ENCODE data around the gene SCYGR7. TPM values are rescaled to one million over a fixed set of nuclear protein-coding genes. Genes with fewer than 3 reads are reported as not detected.

Gene SCYGR7
- not detected in 2 replicates for total RNA-seq

DNA sequence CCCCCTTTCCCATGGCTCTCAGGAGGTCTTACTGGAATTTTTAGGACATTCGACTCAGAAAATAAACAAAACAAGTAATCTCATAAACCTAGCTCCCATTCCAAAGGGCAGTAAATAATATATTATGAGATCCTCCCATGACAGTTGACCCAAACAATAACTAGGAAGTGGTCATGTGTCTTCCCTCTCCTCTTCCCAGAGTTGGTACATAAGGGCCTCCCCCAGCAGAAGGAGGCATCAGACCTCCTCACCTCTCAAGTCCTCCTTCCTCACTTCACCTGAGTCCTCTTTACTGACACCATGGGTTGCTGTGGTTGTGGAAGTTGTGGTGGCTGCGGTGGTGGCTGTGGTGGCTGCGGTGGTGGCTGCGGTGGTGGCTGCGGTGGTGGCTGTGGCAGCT, at the start of gene SCYGR7:
TSS of gene SCYGR7 (plus strand) at position 301 of the 400 bp plus-strand sequence. CDS start at position 301, 0 bp downstream.

DNA sequence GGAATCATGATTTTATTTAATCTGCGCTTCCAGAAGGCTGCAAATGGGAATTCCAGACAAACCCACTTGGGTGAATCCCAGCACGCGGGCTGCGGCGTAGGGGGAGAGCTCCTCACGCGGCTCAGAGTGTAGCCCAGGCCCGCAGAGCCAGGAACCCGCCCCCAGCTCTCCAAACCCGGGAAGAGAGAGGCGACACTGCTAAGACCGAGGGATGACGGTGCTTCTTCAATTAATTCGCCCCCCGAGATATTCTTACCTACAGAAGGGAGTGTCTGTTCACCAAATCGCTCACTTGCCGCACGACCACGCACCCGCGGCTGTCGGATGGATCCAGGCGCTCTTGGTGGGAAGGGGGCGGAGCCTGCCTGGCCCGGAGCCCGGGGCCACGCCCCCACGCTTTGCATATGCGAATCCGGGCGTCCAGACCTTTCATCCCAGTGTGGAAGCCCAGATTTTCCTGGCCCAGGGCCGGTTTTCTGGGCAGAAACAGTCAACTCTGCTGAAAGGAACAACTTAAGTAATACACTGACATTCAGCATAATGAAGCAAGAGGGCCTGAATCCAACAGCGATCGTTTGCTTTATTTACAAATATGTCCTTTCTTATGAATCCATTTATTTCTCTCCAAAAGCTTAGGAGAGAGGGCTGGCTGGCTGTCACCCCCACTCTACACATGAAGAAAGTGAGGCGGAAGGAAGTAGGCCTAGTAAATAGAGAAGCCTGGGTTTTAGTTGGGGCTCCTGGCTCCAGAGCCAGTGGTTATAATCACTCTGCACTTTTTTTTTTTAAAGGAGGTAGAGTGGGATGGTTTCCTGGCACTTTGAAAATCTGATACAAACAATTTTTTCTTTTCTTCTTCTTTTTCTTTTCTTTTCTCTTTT, 10.2 kb upstream of the SCYGR7 start, which contains the start of gene SLC19A3:
TSS of gene SLC19A3 (minus strand) at position 342 of the 881 bp plus-strand sequence. CDS start 15,710 bp downstream, outside the sequence.

DNA sequence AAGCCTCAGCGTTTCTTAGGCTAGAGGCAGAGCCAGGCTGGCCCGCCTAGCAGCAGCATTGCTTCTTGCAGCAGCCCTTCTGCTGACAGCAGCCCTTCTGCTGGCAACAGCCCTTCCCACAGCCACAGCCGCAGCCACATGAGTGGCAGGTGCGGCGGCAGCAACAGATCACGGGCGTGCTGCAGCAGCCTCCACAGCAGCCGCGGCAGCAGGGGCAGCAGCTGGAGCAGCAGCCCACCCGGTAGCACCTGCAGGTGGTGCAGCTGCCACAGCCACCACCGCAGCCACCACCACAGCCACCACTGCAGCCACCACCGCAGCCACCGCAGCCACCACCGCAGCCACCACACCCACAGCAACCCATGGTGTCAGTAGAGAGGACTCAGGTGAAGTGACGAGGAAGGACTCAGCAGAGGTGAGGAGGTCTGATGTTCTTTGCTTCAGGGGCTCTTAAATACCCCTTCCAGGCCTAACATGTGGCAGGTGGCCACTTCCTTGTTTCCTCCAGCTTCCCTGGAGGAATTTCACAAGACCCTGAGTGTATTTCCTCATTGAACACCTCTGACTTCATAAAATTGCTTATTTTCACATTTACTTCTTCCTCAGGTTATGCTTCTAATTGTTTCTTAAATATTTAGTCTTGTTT, 3.6 kb upstream of the SCYGR7 start, which contains the start of gene SCYGR6:
TSS of gene SCYGR6 (minus strand) at position 364 of the 646 bp plus-strand sequence. CDS start at position 364, 0 bp downstream.

DNA sequence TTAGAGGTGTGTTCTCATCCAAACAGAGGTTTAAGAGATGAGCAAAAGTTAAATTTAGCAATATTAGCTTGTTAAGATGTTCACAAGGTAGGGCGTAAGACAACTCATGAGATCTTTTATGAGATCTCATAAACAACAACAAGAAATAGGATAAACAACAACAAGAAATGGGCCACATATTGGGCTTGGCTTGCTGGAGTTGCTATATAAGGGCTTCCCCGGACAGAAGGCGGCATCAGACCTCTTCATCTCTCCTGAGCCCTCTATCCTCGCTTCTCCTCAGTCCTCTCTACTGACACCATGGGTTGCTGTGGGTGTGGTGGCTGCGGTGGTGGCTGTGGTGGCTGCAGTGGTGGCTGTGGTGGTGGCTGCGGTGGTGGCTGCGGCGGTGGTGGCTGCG, 17.5 kb downstream of the SCYGR7 start, which contains the start of gene SCYGR8:
TSS of gene SCYGR8 (plus strand) at position 301 of the 400 bp plus-strand sequence. CDS start at position 301, 0 bp downstream.

Other genes with a start within 250 kb of the SCYGR7 start
- not detected in 2 replicates for gene SCYGR2, start 129.4 kb upstream of the SCYGR7 start, total RNA-seq
- not detected in 2 replicates for gene SCYGR3, start 113.5 kb upstream of the SCYGR7 start, total RNA-seq
- not detected in 2 replicates for gene SCYGR4, start 110.8 kb upstream of the SCYGR7 start, total RNA-seq
- not detected in 2 replicates for gene SCYGR5, start 61.5 kb upstream of the SCYGR7 start, total RNA-seq
- 0.17 and 0.29 TPM in 2 replicates for gene SLC19A3, start 10.3 kb upstream of the SCYGR7 start, total RNA-seq
- not detected in 2 replicates for gene SCYGR6, start 3.6 kb upstream of the SCYGR7 start, total RNA-seq
- not detected in 2 replicates for gene SCYGR8, start 17.6 kb downstream of the SCYGR7 start, total RNA-seq
- 2.2 TPM in 1 of 2 replicates, not detected in the other for gene CCL20, start 85.5 kb downstream of the SCYGR7 start, total RNA-seq
- gene DAW1, start 143.3 kb downstream of the SCYGR7 start, total RNA-seq: 0.17 and 0.29 TPM in 2 replicates

Measured in smooth muscle cell of trachea (primary cell).